Nephron (organoid): ENCODE results near the gene FILIP1.
"Not testable (repeated sequence)": the region's sequence is repeated elsewhere in the genome, so short reads cannot be mapped to it uniquely, and the experiment has no call there.

ENCODE experiments used
- H3K27ac Mint-ChIP-seq, 3 experiments: 2 replicates each; pipeline ENCODE4 v1.8.0; 2020; ENCODE audit warnings: mixed read lengths in 3 of 3, mild to moderate bottlenecking in 2 of 3, moderate library complexity in 1 of 3
- H3K27me3 Mint-ChIP-seq: 2 replicates; pipeline ENCODE4 v1.8.0; 2021; ENCODE audit warnings: low read depth, mild to moderate bottlenecking, moderate library complexity, mixed read lengths
- H3K36me3 Mint-ChIP-seq: 2 replicates; pipeline ENCODE4 v1.8.0; 2020; ENCODE audit warnings: low read depth, mixed read lengths
- H3K4me1 Mint-ChIP-seq: 2 replicates; pipeline ENCODE4 v1.8.0; 2020; ENCODE audit warnings: mixed read lengths
- H3K4me3 Mint-ChIP-seq, 3 experiments: 2 replicates each; pipeline ENCODE4 v1.8.0; 2020; ENCODE audit warnings: mild to moderate bottlenecking in 3 of 3, mixed read lengths in 3 of 3, moderate library complexity in 2 of 3
- H3K9me3 Mint-ChIP-seq: 2 replicates; pipeline ENCODE4 v1.8.0; 2020; ENCODE audit warnings: mixed read lengths
- CTCF ChIP-seq, 3 experiments: fragments of 200-600 bp; sonication (generic); IDR thresholded peaks; one replicate each; pipeline ENCODE4 v1.5.0; 2021; ENCODE audit warnings: antibody characterized with exemption in 3 of 3; ENCODE audit not compliant: unreplicated experiment in 3 of 3

FILIP1 gene

GRCh38 chr6:75445738-75446137 lies 47.9 kb downstream of the FILIP1 start:
- Mint-ChIP-seq H3K36me3 (no peaks in the 10 kb centered on the region), H3K9me3 (peaks cover 3% of the 10 kb centered on the region), H3K4me1 (peaks cover 4% of the 10 kb centered on the region), H3K27me3 (no peaks in the 10 kb centered on the region), H3K27ac (no peak overlapping the region), H3K4me3 (no peak overlapping the region)
- TF ChIP-seq CTCF (IDR thresholded peaks at IDR 0.05; ENCODE audit: unreplicated experiment in 3 of 3), result no peak

GRCh38 chr6:75444899-75445298 lies 48.7 kb downstream of the FILIP1 start:
- Mint-ChIP-seq H3K4me3 (no peak overlapping the region), H3K9me3 (peaks cover 3% of the 10 kb centered on the region), H3K27me3 (no peaks in the 10 kb centered on the region), H3K36me3 (no peaks in the 10 kb centered on the region), H3K4me1 (peaks cover 4% of the 10 kb centered on the region), H3K27ac (peak overlapping the region in 1 of 3 experiments; percentile 34)
- TF ChIP-seq CTCF (IDR thresholded peaks at IDR 0.05; ENCODE audit: unreplicated experiment in 3 of 3), result no peak

- H3K9me3 Mint-ChIP-seq, H3K27me3 Mint-ChIP-seq: not testable (repeated sequence)
- peaks cover 27% of the 10 kb centered on the region for H3K4me1 Mint-ChIP-seq
These were observed 51.7 kb downstream of the FILIP1 start for GRCh38 chr6:75441883-75442282.

DNA sequence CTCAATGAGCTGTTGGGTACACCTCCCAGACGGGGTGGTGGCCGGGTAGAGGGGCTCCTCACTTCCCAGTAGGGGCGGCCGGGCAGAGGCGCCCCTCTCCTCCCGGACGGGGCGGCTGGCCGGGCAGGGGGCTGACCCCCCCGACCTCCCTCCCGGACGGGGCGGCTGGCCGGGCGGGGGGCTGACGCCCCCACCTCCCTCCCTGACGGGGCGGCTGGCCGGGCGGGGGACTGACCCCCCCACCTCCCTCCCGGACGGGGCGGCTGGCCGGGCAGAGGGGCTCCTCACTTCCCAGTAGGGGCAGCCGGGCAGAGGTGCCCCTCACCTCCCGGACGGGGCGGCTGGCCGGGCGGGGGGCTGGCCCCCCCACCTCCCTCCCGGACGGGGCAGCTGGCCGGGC lies 52.1 kb downstream of the FILIP1 start:
- not testable (repeated sequence) for H3K27ac Mint-ChIP-seq, H3K4me3 Mint-ChIP-seq, H3K9me3 Mint-ChIP-seq, H3K36me3 Mint-ChIP-seq, H3K27me3 Mint-ChIP-seq
- peaks cover 31% of the 10 kb centered on the region for H3K4me1 Mint-ChIP-seq

More at GRCh38 chr6:75441883-75442282, 51.7 kb downstream of the FILIP1 start:
- H3K4me3 Mint-ChIP-seq, H3K27ac Mint-ChIP-seq, H3K36me3 Mint-ChIP-seq: not testable (repeated sequence)

GRCh38 chr6:75438442-75439116 lies 55.0 kb downstream of the FILIP1 start:
- peaks cover 44% of the 10 kb centered on the region for H3K4me1 Mint-ChIP-seq
- H3K9me3 Mint-ChIP-seq, result peaks cover 3% of the 10 kb centered on the region
- H3K4me3 Mint-ChIP-seq, result no peak overlapping the region
- H3K36me3 Mint-ChIP-seq, result no peaks in the 10 kb centered on the region
- no peaks in the 10 kb centered on the region for H3K27me3 Mint-ChIP-seq
- H3K27ac Mint-ChIP-seq, result peak overlapping the region; percentile 51 to 89 (median 68)
- no peak for TF ChIP-seq CTCF (IDR thresholded peaks at IDR 0.05; ENCODE audit: unreplicated experiment in 3 of 3)

- Mint-ChIP-seq H3K36me3 (no peaks in the 10 kb centered on the region), H3K4me3 (no peak overlapping the region), H3K4me1 (peaks cover 44% of the 10 kb centered on the region), H3K9me3 (peaks cover 3% of the 10 kb centered on the region), H3K27ac (peak overlapping the region; percentile 51 to 89 (median 68)), H3K27me3 (no peaks in the 10 kb centered on the region)
- TF ChIP-seq CTCF (IDR thresholded peaks at IDR 0.05; ENCODE audit: unreplicated experiment in 3 of 3), result no peak
These were observed 55.6 kb downstream of the FILIP1 start for GRCh38 chr6:75438013-75438431.

GRCh38 chr6:75437421-75437891 lies 56.1 kb downstream of the FILIP1 start:
- TF ChIP-seq CTCF (IDR thresholded peaks at IDR 0.05; ENCODE audit: unreplicated experiment in 3 of 3), result no peak
- Mint-ChIP-seq H3K27ac (peak overlapping the region in 2 of 3 experiments; percentile 80 to 89), H3K4me1 (peaks cover 44% of the 10 kb centered on the region), H3K4me3 (no peak overlapping the region), H3K36me3 (no peaks in the 10 kb centered on the region), H3K9me3 (no peaks in the 10 kb centered on the region), H3K27me3 (no peaks in the 10 kb centered on the region)
